Mesenteric fat pad (tissue), 1 donor: ENCODE measurements around the gene RNF135. TPM values are rescaled to one million over a fixed set of nuclear protein-coding genes. Genes with fewer than 3 reads are reported as not detected.
"Not testable (repeated sequence)": the region's sequence is repeated elsewhere in the genome, so short reads cannot be mapped to it uniquely, and the experiment has no call there.

Experiments
- DNase-seq: peaks from one replicate; pipeline ENCODE4 v3.0.0-alpha.2; 2020; ENCODE audit warnings: low spot score
- long read RNA-seq: library from polyadenylated mRNA; unstranded; transcript quantifications from one replicate; pipeline ENCODE4 v2.0.0, GENCODE V29; 2020
- total RNA-seq: library from RNA; stranded (reverse); fragmentation: NEBNext Ultra II Directional; extraction: Animal tissue kit (Norgen Biotek cat#: 25700); gene quantifications from one replicate; pipeline ENCODE4 v1.2.1, GENCODE V29; 2021
- donor health status: DM: yes; HTN: yes; CAD: no.

The RNF135 gene
- 32.8 TPM for total RNA-seq
- long read RNA-seq, transcript RNF135-201 (4 exons, 1,905 nt): minor isoform, 45 of 198 reads
- long read RNA-seq, transcript RNF135-205 (6 exons, 2,098 nt): minor isoform, 18 of 198 reads
- long read RNA-seq, transcript RNF135-202 (5 exons, 2,892 nt): major isoform, 90 of 198 reads
- long read RNA-seq, partial matches to known transcripts: 8 of 198 reads
- long read RNA-seq, other reads (novel, unspliced or antisense): 33 of 198 reads

GRCh38 chr17:30970831-30971567, at the start of gene RNF135:
Gene RNF135, plus strand, starts transcription at chr17:30971039. Its CDS starts 35 bp downstream, at chr17:30971074.
- peak; percentile 92 for DNase-seq

- peak; percentile 90 for DNase-seq
Observed at GRCh38 chr17:30921544-30922196, 49.2 kb upstream of the RNF135 start, which contains the start of gene ADAP2. Gene ADAP2, plus strand, starts transcription at chr17:30921945. Its CDS starts 70 bp downstream, at chr17:30922015.

- DNase-seq: peak; percentile 90
Observed at GRCh38 chr17:30922235-30923030, 48.4 kb upstream of the RNF135 start.

- DNase-seq: peak; percentile 65
Observed at GRCh38 chr17:30924341-30924740, 46.5 kb upstream of the RNF135 start.

- no peak for DNase-seq
Observed at GRCh38 chr17:30926516-30926915, 44.3 kb upstream of the RNF135 start.

DNA sequence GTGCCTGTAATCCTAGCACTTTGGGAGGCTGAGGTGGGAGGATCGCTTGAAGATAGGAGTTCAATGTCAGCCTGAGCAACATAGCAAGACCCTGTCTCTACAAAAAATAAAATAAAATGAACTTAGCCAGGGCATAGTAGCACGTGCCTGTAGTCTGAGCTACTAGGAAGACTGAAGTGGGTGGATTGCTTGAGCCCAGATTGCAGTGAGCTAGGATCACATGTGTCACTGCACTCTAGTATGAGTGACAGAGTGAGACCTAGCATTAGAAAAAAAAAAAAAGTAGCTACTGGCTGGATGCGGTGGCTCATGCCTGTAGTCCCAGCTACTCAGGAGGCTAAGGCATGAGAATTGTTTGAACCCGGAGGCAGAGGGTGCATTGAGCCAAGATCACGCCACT, 43.1 kb upstream of the RNF135 start:
- DNase-seq: no peak

DNA sequence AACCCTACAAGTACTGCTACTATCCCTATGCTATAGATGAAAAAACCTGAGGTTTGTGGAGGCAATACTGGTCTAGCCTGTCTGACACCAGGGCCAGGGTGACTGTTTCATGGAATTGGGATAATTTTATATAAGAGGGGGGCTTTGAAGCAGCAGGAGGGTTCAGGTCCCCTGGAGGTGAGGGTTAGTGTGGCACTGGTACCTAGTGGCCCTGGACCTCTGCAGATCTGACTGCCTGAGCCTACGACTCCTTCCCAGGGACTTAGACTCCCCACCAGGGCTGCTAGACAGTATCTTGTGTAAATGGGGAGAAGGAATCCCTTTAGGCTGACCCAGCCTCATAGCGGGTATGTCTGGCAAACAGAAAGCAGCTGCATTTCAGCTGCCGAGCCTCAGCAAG, 42.3 kb upstream of the RNF135 start:
- no peak for DNase-seq

DNA sequence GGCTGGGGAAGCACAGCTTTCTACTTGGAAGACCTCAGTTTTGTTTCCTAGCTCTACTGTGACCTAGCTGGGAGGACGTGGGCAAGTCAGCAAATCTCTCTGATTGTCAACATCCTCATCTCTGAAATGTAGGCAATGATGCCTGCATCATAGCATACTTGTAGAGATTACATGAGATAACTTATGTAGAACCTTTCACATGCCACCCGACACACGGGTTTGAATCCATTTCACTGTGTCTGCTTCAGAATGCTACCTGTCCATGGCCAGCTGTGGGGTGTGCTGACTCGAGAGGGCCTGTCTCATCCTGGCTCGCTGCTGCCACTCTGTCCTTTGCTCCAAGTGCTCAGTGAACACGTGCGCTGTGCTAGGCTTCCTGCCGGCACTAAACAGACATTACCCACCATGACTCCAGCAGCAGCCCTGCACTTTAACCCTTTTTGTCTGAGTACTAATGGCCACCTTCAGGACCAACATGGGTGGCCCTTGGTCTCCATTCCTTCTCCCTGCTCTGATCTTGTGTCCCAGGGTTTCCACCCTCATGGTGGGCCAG, 41.7 kb upstream of the RNF135 start:
- DNase-seq: no peak

DNA sequence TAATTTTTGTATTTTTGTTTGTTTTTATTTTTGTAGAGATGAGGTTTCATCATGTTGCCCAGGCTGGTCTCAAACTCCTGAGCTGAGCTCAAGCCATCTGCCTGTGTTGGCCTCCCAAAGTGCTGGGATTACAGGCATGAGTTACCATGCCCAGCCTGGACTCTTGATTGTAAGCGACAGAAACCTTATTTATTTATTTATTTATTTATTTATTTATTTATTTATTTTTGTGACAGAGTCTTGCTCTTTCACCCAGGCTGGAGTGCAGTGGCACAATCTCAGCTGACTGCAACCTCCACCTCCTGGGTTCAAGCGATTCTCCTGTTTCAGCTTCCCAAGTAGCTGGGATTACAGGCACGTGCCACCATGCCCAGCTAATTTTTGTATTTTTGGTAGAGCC, 41.0 kb upstream of the RNF135 start:
- DNase-seq: not testable (repeated sequence)

- no peak for DNase-seq
Observed at GRCh38 chr17:30930495-30930894, 40.3 kb upstream of the RNF135 start.

GRCh38 chr17:30931582-30931981, 39.3 kb upstream of the RNF135 start:
- not testable (repeated sequence) for DNase-seq

DNA sequence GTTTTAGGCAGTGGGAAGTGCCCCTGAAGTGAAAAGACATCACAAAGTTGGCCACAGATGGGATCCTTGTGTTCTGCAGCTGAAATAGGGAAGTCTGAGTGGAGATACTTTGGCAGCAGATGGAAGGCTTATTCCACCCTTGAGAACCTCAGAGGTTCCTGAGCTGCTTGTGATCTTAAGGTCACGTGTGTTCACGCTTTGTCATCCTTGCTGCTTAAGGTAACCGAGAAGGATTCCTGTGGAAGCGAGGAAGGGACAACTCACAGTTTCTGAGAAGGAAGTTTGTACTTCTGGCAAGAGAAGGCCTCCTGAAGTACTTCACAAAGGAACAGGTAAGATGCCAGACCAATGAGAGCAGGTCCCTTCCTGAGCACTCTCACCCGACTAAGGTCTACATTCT, 36.9 kb upstream of the RNF135 start:
- DNase-seq: no peak

DNA sequence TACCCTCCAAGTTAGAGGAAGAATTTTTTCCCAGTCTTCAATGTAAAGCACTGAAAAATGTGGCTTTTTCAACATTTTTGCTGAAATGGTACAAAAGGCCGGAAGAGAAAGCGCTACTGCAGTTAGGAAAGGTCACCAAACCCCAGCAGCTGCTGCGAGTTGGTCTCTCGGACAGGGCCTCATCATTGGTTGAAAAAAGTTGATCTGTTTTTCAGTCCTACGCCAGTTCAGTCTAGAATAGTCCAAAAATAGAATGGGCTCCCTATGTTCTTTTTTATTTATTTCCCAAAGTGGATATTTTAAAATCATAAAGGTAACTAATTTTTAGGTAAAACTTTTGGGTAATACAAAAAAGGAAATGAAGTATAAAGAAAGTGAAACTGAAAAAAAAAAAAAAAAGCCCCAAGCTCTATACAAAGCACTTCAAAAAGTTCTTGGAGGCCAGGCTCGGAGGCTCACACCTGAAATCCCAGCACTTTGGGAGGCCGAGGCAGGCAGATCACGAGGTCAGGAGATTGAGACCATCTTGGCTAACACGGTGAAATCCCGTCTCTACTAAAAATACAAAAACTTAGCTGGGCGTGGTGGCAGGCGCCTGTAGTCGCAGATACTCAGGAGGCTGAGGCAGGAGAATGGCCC, 31.7 kb upstream of the RNF135 start:
- no peak for DNase-seq

DNA sequence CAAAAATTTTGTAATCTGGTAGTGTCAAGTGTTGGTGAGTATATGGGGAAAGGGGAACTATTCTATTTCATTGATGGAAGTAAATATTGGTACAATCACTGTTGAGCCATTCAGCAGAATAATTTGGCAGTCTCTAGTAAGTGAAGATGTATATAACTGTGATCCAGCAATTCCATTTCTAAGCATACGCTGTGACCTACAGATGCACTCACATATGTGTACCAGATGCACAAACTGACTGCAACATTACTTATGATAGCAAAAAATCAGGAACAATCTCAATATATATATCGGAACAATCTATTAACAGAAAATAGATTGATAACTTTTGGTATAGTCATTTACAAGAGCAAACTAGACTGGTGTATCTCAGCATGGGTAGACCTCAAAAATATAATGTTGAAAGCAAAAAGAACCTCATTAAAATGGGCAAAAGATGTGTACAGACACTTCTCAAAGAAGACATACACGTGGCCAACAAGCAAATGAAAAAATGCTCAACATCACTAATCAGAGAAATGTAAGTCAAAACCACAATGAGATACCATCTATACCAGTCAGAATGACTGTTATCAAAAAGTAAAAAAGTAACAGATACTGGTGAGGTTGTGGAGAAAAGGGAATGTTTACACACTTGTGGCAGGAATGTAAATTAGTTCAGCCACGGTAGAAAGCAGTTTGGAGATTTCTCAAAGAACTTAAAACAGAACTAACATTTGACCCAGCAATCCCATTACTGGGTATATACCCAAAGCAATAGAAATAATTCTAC, 28.3 kb upstream of the RNF135 start:
- DNase-seq: no peak

DNA sequence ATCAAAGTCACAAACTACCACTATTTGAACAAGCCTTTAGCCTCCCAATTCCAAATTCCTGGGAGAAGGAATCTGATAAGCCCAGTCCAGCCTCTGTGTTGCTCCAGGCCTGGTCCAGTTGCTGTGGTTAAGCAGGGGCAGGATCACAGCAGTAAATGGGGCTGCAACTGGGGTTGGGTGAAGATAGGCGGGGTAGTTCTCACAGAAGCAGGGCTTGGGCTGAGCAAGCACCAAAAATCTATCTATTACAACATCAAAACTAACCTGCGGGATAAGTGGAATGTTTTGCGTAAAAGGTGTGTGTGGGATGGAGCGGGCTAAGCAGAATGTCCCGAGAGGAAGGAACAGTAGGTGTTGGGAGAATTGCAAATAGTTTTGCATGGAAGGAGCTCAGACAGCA, 23.0 kb upstream of the RNF135 start:
- no peak for DNase-seq

- no peak for DNase-seq
Observed at GRCh38 chr17:30950189-30950588, 20.6 kb upstream of the RNF135 start.

DNA sequence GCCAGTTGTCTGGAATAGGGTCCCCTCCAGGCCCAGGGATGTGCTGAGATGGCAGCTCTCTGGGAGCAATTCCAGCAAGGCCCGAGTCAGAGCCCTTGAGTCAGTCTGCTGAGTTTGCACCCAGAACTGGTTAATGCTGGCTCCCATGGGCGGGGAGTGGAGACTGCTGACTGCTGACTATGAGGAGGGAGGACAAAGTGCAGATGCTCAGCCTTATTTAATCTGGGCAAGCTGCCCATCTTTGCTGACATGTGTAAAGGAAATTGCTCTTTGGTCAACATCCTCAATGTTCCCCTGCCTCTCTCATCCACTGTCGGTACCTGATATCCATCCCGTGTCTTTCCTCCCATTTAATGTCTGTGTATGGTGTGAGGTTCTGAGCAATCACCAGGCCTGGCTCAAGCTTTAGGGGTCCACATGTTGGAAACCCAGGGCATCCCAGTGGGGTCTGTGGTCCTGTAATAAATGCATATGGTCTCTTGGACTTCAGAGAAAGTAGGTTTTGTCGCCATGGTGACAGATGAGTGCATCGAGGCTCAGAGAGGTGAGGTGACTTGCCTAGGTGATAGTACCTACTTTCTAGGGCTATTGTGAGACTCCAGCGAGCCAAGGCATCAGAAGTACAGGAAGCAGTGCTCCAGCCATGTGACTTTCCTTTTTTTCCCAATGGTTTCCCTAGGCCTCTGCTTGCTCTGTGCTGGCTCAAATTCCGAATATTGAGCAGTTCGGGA, 20.0 kb upstream of the RNF135 start:
- no peak for DNase-seq

DNA sequence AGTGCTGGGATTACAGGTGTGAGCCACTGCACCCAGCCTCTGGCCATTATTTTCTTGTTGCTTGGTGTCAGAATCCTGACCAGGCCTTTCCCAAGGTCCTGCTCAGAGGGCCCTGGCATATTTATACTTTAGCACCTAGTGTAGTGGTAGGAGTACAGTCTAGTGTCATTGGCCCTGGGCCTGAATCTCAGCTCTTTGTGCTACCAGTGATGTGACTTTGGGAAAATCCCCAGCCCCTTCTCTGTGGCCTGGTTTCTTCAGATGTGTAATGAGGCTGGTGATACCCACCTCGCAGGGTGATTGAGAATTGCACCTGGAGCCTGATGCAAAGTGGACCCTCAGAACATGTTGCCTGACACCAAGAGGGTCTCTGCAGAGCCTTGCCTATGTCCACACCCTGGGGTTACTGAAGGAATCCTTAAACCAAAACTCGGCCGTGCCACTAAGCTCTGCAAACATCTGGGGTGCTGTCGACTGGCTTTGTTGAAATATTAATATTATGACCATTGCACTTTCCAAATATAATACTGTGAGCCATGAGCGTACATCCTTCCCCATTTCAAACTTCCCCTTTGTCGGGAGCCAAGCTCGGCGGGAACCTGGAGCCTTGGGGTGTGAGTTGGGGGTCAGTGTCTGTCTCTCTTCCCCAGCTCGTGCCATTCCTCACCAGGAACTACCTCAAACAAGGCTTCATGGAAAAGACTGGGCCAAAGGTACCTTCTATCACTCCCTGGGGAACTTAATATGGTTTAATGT, 18.0 kb upstream of the RNF135 start:
- DNase-seq: no peak
